GM12874 (cell line): ENCODE data around the gene WSB1.

Experiments used
- CTCF ChIP-seq: IDR thresholded peaks from 2 replicates; pipeline ENCODE4 v1.5.1; 2011; ENCODE audit warnings: low read depth, mild to moderate bottlenecking, control low read depth, low read length, moderate library complexity; ENCODE audit not compliant: insufficient read depth

The WSB1 gene

GRCh38 chr17:27293898-27294688 is at the start of gene WSB1:
Gene WSB1, plus strand, starts transcription at chr17:27294114. Its CDS starts 282 bp downstream, at chr17:27294396.
- TF ChIP-seq CTCF: no peak

DNA sequence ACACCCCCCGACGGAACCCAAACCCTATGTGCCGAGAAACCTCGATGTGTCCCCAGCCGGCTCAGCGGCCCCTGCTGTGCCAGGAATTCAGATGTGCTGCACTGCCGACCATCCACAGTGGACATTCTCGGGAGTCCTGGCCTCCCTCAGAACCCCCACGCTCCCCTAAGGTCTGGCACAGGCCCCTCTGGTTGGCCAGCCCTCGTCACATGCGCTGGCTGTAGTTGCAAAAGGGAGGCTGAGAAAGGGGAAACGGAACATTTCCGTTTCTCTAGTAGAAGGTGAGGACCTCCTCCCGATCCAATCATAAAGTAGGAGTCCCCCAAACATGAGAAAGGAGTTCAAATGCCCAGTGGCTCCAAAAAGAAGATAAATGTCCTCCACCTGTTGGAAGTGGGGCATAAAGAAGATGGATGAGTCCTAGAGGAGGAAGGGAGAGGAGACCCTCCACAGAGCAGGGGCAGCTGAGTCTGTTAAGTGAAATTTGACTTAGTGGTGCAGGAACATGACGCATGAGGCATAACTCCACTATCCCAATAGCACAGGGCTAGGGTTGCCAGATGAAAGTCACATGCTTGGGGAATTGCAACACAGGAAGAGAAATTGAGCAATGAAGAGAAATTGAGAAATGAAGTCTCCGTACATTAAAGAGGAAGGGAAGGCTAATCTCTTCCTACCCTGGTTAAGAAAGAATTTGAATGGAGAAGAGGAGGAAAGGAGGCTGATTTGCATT is 49.3 kb upstream of the WSB1 start:
- TF ChIP-seq CTCF: no peak

DNA sequence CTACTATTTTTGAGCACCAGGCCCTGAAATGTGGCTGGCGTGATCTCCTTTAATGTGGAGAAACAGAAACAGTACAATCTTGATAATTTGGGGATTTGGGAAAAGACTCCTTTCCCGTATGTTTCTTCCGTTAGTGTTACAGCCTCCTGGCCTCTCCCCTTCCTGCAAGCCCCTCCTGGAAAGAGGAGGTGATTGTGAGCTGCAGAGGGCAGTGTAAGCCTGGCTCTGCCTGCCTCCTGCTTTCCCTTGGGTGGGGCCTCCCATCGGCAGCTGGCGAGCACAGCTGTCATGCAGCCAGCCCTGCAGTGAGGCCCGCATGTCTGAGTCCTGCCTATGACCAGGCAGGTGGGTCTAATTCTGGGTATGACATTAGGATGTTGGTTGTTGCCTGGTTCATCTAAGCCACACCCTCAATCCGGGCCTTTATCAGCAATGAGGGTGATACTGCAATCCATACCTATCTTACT is 48.7 kb upstream of the WSB1 start:
- peak; percentile 75 for TF ChIP-seq CTCF

DNA sequence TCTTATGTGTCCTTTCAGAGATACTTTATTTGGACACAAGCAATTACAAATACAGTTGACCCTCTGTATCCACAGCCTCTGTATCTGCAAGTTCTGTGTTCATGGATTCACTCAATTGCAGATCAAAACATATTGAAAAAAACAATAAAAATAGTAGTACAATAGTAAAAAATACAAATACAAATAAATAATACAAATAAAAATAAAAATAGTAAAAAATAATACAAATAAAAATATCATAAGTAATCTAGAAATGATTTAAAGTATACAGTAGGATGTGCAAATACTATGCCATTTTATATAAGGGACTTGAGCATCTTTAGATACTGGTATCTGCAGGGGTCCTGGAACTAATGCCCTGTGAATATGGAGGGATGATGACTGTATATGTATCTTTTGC is 47.4 kb upstream of the WSB1 start:
- no peak for TF ChIP-seq CTCF

GRCh38 chr17:27247071-27247957 is 46.6 kb upstream of the WSB1 start:
- no peak for TF ChIP-seq CTCF

GRCh38 chr17:27247958-27248342 is 46.0 kb upstream of the WSB1 start:
- TF ChIP-seq CTCF: no peak
